Measurements from ENCODE around the gene FAT2.

GRCh38 chr5:151562019-151562707, 29.0 kb downstream of the FAT2 start:
- TF ChIP-seq, protein P1, sequence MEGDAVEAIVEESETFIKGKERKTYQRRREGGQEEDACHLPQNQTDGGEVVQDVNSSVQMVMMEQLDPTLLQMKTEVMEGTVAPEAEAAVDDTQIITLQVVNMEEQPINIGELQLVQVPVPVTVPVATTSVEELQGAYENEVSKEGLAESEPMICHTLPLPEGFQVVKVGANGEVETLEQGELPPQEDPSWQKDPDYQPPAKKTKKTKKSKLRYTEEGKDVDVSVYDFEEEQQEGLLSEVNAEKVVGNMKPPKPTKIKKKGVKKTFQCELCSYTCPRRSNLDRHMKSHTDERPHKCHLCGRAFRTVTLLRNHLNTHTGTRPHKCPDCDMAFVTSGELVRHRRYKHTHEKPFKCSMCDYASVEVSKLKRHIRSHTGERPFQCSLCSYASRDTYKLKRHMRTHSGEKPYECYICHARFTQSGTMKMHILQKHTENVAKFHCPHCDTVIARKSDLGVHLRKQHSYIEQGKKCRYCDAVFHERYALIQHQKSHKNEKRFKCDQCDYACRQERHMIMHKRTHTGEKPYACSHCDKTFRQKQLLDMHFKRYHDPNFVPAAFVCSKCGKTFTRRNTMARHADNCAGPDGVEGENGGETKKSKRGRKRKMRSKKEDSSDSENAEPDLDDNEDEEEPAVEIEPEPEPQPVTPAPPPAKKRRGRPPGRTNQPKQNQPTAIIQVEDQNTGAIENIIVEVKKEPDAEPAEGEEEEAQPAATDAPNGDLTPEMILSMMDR (conservative IDR thresholded peaks at IDR 0.05), result no peak
- TF ChIP-seq EZH2 (IDR thresholded peaks at IDR 0.05; ENCODE audit: low read depth), result no peak

Measured in PC-9 (cell line).